SK-N-SH (cell line): ENCODE data around the gene P4HA1.

Experiments
- EP300 ChIP-seq, 2 experiments: IDR thresholded peaks; 2 replicates each; pipeline versions ENCODE4 v1.4.0 to v1.6.1; 2012; ENCODE audit warnings: borderline replicate concordance in 1 of 2, low read depth in 1 of 2, low read length in 1 of 2
- EZH2phosphoT487 ChIP-seq: fragments of 200-600 bp; sonication (generic); IDR thresholded peaks from 2 replicates; pipeline ENCODE4 v1.6.1; 2017; ENCODE audit warnings: low read depth, mixed run types, mild to moderate bottlenecking, antibody characterized with exemption, moderate library complexity, borderline replicate concordance
- JUND ChIP-seq: IDR thresholded peaks from 2 replicates; pipeline ENCODE4 v1.4.0; 2012
- NRF1 ChIP-seq: IDR thresholded peaks from 2 replicates; pipeline ENCODE4 v1.6.1; 2012; ENCODE audit warnings: low read depth, mild to moderate bottlenecking, low read length
- PBX3 ChIP-seq: IDR thresholded peaks from 2 replicates; pipeline ENCODE4; 2012
- POLR2AphosphoS5 ChIP-seq: IDR thresholded peaks from 2 replicates; pipeline ENCODE4 v1.6.1; 2012; ENCODE audit warnings: low read depth, low read length
- REST ChIP-seq: IDR thresholded peaks from 2 replicates; pipeline ENCODE4 v1.6.1; 2012; ENCODE audit warnings: mild to moderate bottlenecking, low read depth, low read length, moderate library complexity
- RFX5 ChIP-seq: IDR thresholded peaks from 2 replicates; pipeline ENCODE4 v1.6.1; 2012; ENCODE audit warnings: mild to moderate bottlenecking, improper control_type of control experiment, low read length
- SIN3A ChIP-seq: IDR thresholded peaks from 2 replicates; pipeline ENCODE4 v1.6.1; 2012; ENCODE audit warnings: low read depth, mild to moderate bottlenecking, low read length, moderate library complexity, borderline replicate concordance
- TCF12 ChIP-seq: IDR thresholded peaks from 2 replicates; pipeline ENCODE4 v1.4.0; 2012
- USF2 ChIP-seq: fragments of 150-350 bp; IDR thresholded peaks from 2 replicates; pipeline ENCODE4 v1.6.1; 2017; ENCODE audit warnings: antibody characterized with exemption, low read length, low read depth, borderline replicate concordance
- TF ChIP-seq, protein P1 (sequence below): fragments of 200-600 bp; sonication (generic); IDR thresholded peaks from 2 replicates; pipeline ENCODE4 v1.6.1; 2017; ENCODE audit warnings: antibody characterized with exemption, mild to moderate bottlenecking, moderate library complexity
- TF ChIP-seq, protein P2 (sequence below): IDR thresholded peaks from 2 replicates; pipeline ENCODE4 v1.4.0; 2012; ENCODE audit warnings: low read depth

DNA sequence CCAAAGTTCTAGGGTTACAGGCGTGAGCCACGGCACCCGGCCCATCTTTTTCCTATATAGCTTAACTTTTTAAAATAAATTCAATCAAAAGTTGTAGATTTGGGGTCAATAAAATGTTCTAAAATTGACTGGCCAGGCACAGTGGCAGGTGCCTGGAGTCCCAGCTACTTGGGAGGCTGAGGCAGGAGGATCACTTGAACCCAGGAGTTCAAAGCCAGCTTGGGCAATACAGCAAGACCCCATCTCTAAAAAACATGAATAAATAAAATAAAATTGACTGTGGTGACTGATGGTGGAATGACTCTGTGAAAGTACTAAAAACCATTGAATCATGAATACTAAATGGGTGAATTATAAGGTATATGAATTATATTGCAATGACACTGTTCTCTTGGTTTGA, 20.8 kb downstream of the P4HA1 start:
- TF ChIP-seq POLR2AphosphoS5 (no peak), EP300 (IDR thresholded peaks at IDR 0.05; ENCODE audit: borderline replicate concordance in 1 of 2, low read depth in 1 of 2, low read length in 1 of 2) (no peak), USF2 (no peak), SIN3A (no peak), EZH2phosphoT487 (no peak), NRF1 (no peak), TCF12 (no peak), PBX3 (no peak), JUND (no peak), REST (no peak), RFX5 (no peak)
- TF ChIP-seq, protein P1, sequence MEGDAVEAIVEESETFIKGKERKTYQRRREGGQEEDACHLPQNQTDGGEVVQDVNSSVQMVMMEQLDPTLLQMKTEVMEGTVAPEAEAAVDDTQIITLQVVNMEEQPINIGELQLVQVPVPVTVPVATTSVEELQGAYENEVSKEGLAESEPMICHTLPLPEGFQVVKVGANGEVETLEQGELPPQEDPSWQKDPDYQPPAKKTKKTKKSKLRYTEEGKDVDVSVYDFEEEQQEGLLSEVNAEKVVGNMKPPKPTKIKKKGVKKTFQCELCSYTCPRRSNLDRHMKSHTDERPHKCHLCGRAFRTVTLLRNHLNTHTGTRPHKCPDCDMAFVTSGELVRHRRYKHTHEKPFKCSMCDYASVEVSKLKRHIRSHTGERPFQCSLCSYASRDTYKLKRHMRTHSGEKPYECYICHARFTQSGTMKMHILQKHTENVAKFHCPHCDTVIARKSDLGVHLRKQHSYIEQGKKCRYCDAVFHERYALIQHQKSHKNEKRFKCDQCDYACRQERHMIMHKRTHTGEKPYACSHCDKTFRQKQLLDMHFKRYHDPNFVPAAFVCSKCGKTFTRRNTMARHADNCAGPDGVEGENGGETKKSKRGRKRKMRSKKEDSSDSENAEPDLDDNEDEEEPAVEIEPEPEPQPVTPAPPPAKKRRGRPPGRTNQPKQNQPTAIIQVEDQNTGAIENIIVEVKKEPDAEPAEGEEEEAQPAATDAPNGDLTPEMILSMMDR, result no peak
- TF ChIP-seq, protein P2, sequence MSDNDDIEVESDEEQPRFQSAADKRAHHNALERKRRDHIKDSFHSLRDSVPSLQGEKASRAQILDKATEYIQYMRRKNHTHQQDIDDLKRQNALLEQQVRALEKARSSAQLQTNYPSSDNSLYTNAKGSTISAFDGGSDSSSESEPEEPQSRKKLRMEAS, result no peak
